ENCODE results near the gene COPE.

Gene COPE

GRCh38 chr19:18850471-18851375 lies 68.5 kb downstream of the COPE start:
- no peak overlapping the region for H3K27ac Mint-ChIP-seq
- H3K36me3 Mint-ChIP-seq (ENCODE audit: low read depth), result peaks cover 82% of the 10 kb centered on the region
- peak overlapping the region; percentile 22 for H3K4me3 Mint-ChIP-seq
- no peaks in the 10 kb centered on the region for H3K9me3 Mint-ChIP-seq
- no peaks in the 10 kb centered on the region for H3K27me3 Mint-ChIP-seq
- H3K4me1 Mint-ChIP-seq (ENCODE audit: low read depth), result peaks cover 34% of the 10 kb centered on the region

DNA sequence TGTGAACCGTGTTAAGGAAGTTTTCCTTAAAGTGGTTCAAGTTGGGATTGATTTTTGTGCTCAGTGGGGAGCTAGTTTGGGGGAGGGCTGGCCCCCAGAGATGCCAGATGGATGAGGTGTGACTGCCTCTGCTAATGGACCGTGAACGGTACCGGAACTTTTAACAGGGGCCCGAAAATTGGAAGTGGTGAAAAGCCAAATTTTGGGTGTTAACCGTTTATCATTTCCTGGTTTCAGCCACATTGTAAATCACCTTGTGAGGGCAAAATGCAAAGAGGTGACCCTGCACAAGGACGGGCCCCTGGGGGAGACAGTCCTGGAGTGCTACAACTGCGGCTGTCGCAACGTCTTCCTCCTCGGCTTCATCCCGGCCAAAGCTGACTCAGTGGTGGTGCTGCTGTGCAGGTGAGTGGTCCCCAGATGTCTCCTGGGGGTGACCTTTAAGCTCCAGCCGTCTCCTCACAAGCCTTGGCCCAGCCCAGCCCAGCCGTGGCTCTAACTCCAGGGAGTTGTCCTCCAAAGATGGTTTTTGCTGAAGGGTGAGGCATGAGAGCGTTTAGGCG lies 69.3 kb downstream of the COPE start:
- Mint-ChIP-seq H3K9me3 (no peaks in the 10 kb centered on the region), H3K36me3 (ENCODE audit: low read depth) (peaks cover 80% of the 10 kb centered on the region), H3K27me3 (no peaks in the 10 kb centered on the region), H3K4me3 (peak overlapping the region; percentile 22), H3K4me1 (ENCODE audit: low read depth) (peaks cover 42% of the 10 kb centered on the region), H3K27ac (peak overlapping the region; percentile 74)
